DOHH2 (cell line): ENCODE measurements around the gene SLC6A9.

Experiments used
- H3F3A ChIP-seq: fragments of 200-600 bp; sonication (generic), shearing (Covaris generic); 2 replicates; pipeline ENCODE4 v1.6.0; 2016; ENCODE audit warnings: antibody characterized with exemption, mild to moderate bottlenecking; ENCODE audit not compliant: control insufficient read depth, insufficient read depth
- H3K27ac ChIP-seq: fragments of 200-600 bp; sonication (generic); 2 replicates; pipeline ENCODE4 v1.5.1; 2014; ENCODE audit warnings: low read depth, mild to moderate bottlenecking, low read length, moderate library complexity
- H3K27me3 ChIP-seq: fragments of 200-600 bp; sonication (generic); 2 replicates; pipeline ENCODE4 v1.6.1; 2014; ENCODE audit warnings: mild to moderate bottlenecking, low read length, mixed read lengths; ENCODE audit not compliant: control insufficient read depth
- H3K36me3 ChIP-seq: fragments of 200-600 bp; sonication (generic); 2 replicates; pipeline ENCODE4 v1.6.1; 2014; ENCODE audit warnings: mild to moderate bottlenecking, low read length, moderate library complexity, mixed read lengths; ENCODE audit not compliant: control insufficient read depth
- H3K4me1 ChIP-seq: fragments of 200-600 bp; sonication (generic); 2 replicates; pipeline ENCODE4 v1.6.1; 2014; ENCODE audit warnings: mild to moderate bottlenecking, low read length, mixed read lengths; ENCODE audit not compliant: control insufficient read depth
- H3K4me2 ChIP-seq: fragments of 200-600 bp; sonication (generic); 2 replicates; pipeline ENCODE4 v1.6.0; 2014; ENCODE audit warnings: mild to moderate bottlenecking, low read length, moderate library complexity
- H3K4me3 ChIP-seq: fragments of 200-600 bp; sonication (generic); 2 replicates; pipeline ENCODE4 v1.5.1; 2014; ENCODE audit warnings: mild to moderate bottlenecking, low read length, mixed read lengths
- H3K79me2 ChIP-seq: fragments of 200-600 bp; sonication (generic); 2 replicates; pipeline ENCODE4 v1.6.1; 2014; ENCODE audit warnings: mild to moderate bottlenecking, low read length, mixed read lengths; ENCODE audit not compliant: control insufficient read depth
- H3K9me2 ChIP-seq: fragments of 200-600 bp; sonication (generic); replicated peaks from 2 replicates; pipeline ENCODE4 v1.6.1; 2014; ENCODE audit warnings: mild to moderate bottlenecking, low read length, mixed read lengths; ENCODE audit not compliant: control insufficient read depth
- H3K9me3 ChIP-seq: fragments of 200-600 bp; sonication (generic); 2 replicates; pipeline ENCODE4 v1.6.1; 2014; ENCODE audit warnings: antibody characterized with exemption, low read length, mixed read lengths; ENCODE audit not compliant: control insufficient read depth, insufficient read depth
- H4K20me1 ChIP-seq: fragments of 200-600 bp; sonication (generic); 2 replicates; pipeline ENCODE4 v1.6.0; 2014; ENCODE audit warnings: low read depth, mild to moderate bottlenecking, antibody characterized with exemption, low read length, moderate library complexity; ENCODE audit not compliant: control insufficient read depth, insufficient read depth
- EZH2phosphoT487 ChIP-seq: fragments of 200-600 bp; sonication (generic); IDR thresholded peaks from 2 replicates; pipeline ENCODE4 v1.6.1; 2017; ENCODE audit warnings: borderline replicate concordance, mild to moderate bottlenecking, antibody characterized with exemption, low read length, moderate library complexity, mixed read lengths
- TF ChIP-seq, protein P1 (sequence below): fragments of 200-600 bp; sonication (generic); IDR thresholded peaks from one replicate; pipeline ENCODE4 v1.5.1; 2014; ENCODE audit warnings: antibody characterized with exemption, mild to moderate bottlenecking, low read depth, low read length; ENCODE audit not compliant: poor library complexity, severe bottlenecking

Gene SLC6A9

DNA sequence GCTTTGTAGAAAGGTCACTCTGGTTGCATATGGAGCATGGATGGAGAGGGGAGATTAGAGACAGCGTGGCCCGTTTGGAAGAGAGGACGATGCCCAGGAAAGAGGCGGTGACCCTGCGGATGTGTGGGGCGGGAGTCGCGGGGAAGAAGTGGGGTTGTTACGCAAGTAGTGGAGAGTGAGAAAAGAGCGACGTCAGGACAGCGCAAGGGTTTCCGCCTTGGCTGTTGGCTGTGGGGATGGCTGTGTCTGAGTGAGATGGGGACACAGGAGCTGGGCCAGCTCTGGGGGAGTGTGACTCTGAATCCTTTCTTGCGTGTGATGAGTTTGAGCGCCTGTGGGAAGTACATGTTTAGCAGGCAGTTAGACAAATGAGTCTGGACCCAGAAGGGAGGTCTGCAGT, 48.5 kb downstream of the SLC6A9 start:
- Histone ChIP-seq H3K27me3 (no peaks in the 10 kb centered on the region), H3K79me2 (peaks cover 45% of the 10 kb centered on the region), H4K20me1 (no peaks in the 10 kb centered on the region), H3K36me3 (peaks cover 44% of the 10 kb centered on the region), H3K9me3 (no peaks in the 10 kb centered on the region), H3K4me3 (no peak overlapping the region), H3K4me2 (no peak overlapping the region), H3K27ac (no peak overlapping the region), H3K9me2 (no peaks in the 10 kb centered on the region), H3F3A (peaks cover under 1% of the 10 kb centered on the region), H3K4me1 (peaks cover 23% of the 10 kb centered on the region)
- TF ChIP-seq, protein P1, sequence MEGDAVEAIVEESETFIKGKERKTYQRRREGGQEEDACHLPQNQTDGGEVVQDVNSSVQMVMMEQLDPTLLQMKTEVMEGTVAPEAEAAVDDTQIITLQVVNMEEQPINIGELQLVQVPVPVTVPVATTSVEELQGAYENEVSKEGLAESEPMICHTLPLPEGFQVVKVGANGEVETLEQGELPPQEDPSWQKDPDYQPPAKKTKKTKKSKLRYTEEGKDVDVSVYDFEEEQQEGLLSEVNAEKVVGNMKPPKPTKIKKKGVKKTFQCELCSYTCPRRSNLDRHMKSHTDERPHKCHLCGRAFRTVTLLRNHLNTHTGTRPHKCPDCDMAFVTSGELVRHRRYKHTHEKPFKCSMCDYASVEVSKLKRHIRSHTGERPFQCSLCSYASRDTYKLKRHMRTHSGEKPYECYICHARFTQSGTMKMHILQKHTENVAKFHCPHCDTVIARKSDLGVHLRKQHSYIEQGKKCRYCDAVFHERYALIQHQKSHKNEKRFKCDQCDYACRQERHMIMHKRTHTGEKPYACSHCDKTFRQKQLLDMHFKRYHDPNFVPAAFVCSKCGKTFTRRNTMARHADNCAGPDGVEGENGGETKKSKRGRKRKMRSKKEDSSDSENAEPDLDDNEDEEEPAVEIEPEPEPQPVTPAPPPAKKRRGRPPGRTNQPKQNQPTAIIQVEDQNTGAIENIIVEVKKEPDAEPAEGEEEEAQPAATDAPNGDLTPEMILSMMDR: no peak
- TF ChIP-seq EZH2phosphoT487: no peak

DNA sequence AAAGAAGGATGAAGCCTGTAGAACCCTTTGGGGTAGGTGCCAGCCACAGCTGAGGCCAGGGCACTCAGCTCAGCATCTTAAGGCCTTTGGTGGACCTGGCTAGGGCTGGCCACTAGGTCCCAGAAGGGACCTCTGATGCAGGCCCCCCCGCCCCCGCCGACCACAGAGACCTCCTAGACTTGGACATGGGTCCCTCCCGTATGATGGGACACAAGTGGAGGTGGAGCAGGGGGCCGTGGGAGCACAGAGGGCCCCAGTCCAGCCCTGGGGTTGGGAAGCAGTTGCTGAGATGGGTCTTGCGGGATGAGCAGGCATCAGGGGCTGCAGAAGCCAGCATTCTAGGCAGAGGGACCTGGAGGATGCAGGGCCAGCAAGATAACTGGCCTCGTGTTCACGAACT, 49.0 kb downstream of the SLC6A9 start:
- TF ChIP-seq EZH2phosphoT487: no peak
- TF ChIP-seq, protein P1: no peak
- Histone ChIP-seq H3K27ac (no peak overlapping the region), H3K4me2 (no peak overlapping the region), H3K9me2 (no peaks in the 10 kb centered on the region), H3F3A (peaks cover 6% of the 10 kb centered on the region), H3K79me2 (peaks cover 50% of the 10 kb centered on the region), H3K4me3 (no peak overlapping the region), H3K9me3 (no peaks in the 10 kb centered on the region), H4K20me1 (no peaks in the 10 kb centered on the region), H3K36me3 (peaks cover 50% of the 10 kb centered on the region), H3K27me3 (no peaks in the 10 kb centered on the region), H3K4me1 (peaks cover 29% of the 10 kb centered on the region)

DNA sequence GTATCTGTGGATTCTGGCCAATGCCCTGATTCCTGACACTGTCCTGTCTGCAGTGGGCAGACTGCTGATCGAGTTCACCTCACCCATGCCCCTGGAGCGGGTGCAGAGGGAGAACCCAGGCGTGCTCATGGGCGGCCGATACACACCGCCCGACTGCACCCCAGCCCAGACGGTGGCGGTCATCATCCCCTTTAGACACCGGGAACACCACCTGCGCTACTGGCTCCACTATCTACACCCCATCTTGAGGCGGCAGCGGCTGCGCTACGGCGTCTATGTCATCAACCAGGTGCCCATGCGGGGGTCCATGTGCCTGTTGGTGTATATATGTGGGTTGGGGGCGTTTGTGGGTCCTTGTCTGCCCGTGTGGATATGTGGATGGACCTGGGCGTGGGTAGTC, 49.6 kb downstream of the SLC6A9 start:
- peaks cover 52% of the 10 kb centered on the region for H3K36me3 ChIP-seq
- peaks cover 8% of the 10 kb centered on the region for H3F3A ChIP-seq
- no peak overlapping the region for H3K4me3 ChIP-seq
- no peaks in the 10 kb centered on the region for H3K9me3 ChIP-seq
- H3K27me3 ChIP-seq: no peaks in the 10 kb centered on the region
- no peak overlapping the region for H3K4me2 ChIP-seq
- H3K79me2 ChIP-seq: peaks cover 56% of the 10 kb centered on the region
- no peaks in the 10 kb centered on the region for H3K9me2 ChIP-seq
- no peak for TF ChIP-seq EZH2phosphoT487
- TF ChIP-seq, protein P1: no peak
- H3K4me1 ChIP-seq: peaks cover 35% of the 10 kb centered on the region
- H4K20me1 ChIP-seq: no peaks in the 10 kb centered on the region
- no peak overlapping the region for H3K27ac ChIP-seq
